ENCODE measurements around the gene PRKCA.

Gene PRKCA

DNA sequence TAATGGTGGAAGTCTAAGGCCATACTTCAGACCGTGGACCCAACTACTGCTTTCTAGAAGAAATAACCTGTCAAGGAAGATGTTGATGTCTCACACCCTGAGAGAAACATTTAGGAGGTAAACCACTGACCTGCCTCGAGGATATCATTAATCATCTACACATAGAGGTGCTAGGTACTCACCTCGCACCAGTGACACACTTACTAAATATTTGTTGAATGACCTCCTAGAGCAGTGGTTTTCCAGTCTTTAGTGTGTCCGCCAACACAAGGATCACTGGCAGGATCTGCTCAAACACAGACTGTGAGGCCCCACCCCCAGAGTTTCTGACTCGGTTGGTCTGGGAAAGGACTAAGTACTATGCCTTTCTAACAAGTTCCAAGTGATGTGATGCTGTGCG, 335.1 kb downstream of the PRKCA start:
- TF ChIP-seq GATA3 (IDR thresholded peaks at IDR 0.05; ENCODE audit: low read depth, low read length) (no peak), GATA2 (IDR thresholded peaks at IDR 0.05; ENCODE audit: low read depth, low read length) (no peak)

DNA sequence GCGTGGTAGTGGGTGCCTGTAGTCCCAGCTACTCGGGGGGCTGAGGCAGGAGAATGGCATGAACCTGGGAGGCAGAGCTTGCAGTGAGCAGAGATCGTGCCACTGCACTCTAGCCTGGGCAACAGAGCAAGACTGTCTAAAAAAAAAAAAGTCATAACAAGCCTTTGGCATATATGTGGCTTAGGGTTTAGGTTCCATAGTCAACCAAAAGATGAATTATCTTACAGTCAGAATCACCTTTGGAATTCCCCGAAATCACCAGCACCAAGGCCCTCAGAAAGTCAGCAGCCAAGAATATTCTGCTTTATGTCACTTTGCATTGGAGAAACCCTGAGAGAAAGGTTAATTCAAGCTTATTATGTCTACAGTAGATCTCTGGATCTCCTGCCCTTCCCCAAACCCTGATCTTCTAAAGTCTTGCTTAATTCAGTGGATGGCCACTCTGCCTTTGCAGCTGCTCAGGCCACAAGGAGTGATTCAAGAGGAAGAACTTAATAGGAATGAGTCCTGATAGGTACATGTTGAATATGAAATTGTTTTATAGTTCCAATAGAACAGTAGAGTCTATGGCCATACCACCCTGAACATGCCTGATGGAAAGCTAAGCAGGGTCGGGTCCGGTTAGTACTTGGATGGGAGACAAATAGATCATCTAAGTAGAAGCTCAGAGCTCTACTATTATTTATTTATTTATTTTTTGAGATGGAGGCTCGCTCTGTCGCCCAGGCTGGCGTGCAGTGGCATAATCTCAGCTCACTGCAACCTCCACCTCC, 336.5 kb downstream of the PRKCA start:
- TF ChIP-seq GATA3 (IDR thresholded peaks at IDR 0.05; ENCODE audit: low read depth, low read length) (no peak), GATA2 (IDR thresholded peaks at IDR 0.05; ENCODE audit: low read depth, low read length) (no peak)

GRCh38 chr17:66643815-66644710, 341.6 kb downstream of the PRKCA start:
- TF ChIP-seq GATA2 (IDR thresholded peaks at IDR 0.05; ENCODE audit: low read depth, low read length) (no peak), GATA3 (IDR thresholded peaks at IDR 0.05; ENCODE audit: low read depth, low read length) (no peak)

DNA sequence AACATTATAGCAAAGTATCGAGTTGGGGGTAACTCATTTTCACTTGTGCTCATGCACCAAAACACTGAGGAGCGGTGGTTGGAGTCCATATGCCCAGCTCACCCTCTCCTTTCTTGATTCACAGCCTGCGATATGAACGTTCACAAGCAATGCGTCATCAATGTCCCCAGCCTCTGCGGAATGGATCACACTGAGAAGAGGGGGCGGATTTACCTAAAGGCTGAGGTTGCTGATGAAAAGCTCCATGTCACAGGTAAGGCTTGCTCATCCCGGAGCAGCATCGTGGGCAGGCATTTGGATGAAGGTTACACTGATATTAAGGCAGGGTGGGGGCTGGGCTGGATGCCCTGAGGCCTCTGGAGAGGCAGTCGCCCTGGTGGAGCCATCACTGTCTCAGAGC, 342.8 kb downstream of the PRKCA start:
- TF ChIP-seq GATA2 (IDR thresholded peaks at IDR 0.05; ENCODE audit: low read depth, low read length) (no peak), GATA3 (IDR thresholded peaks at IDR 0.05; ENCODE audit: low read depth, low read length) (no peak)

DNA sequence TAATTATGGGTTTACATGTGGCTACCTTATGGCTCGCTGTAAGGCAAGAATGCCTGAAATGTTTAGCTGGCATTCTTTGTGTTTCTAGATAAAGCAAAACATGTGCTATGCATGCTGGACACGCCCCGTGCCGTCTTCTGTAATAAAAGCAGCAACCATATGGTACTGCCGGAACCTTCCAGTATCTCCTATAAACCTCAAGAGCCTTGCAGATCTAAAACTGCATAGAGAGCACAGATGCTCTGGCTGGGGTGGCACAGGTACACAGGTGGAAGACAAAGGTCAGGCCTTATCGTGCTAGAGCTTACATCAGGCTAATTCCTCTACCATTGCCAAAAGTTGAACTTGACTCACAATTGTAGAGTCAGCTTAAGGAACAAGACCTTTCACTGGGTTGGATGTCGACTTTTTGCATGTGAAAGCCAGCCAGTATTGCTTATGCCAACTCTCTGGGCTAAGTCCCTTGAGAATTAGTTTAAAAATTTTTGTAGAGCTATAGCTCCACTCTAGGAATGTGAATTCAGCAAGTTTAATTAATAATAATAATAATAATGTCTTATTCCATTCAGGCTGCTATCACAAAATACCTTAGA, 345.1 kb downstream of the PRKCA start:
- TF ChIP-seq GATA3 (IDR thresholded peaks at IDR 0.05; ENCODE audit: low read depth, low read length): no peak
- no peak for TF ChIP-seq GATA2 (IDR thresholded peaks at IDR 0.05; ENCODE audit: low read depth, low read length)

DNA sequence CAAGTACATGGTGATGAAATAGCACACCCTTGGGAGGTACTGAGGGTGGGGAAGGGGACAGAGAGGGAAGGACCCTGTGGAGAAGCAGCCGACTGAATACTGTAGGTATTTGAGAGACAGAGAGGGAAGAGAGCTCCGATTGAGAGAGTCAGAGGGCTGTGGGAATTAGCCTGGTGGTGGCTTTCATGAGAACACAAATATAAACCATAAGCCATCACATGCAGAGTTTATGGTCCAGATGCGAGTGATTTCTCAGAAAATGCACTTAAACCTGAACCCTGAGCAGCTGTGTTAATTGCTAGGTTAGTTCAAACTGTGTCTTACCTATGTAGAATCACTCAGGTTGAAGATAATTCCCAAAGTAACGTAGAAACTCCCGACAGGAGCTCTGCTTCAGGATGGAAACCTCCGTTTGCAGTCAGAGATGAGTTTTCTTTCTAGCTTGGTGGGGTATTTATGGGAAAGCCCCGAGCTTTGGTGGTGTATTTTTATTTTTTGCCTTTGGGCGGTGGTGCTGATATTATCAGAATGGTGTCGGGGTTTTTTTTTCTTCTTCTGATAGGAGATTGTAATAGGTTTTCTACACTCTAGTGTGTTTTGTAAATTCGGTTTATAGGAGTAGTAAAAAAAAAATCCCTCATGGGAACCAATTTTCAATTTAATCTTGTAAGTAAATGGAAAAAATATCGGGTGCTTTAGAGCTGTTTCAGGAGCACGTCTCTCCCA, 347.6 kb downstream of the PRKCA start:
- TF ChIP-seq GATA3 (IDR thresholded peaks at IDR 0.05; ENCODE audit: low read depth, low read length): no peak

DNA sequence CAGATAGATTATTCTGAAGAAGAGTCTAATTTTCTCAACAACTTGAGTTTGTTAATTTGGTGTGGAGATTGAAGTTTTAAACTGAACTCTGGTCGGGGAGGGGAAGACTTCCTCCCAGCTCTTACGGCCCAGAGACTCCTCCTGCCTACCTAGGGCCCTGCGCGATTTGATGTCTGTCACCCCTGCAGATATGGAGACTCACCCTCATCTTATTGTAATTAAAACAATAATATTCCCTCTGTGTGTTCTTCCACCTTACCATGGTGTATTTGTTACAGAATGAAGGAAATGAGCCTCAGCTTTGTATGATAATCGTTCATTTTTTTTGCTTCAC, 348.1 kb downstream of the PRKCA start:
- TF ChIP-seq GATA3 (IDR thresholded peaks at IDR 0.05; ENCODE audit: low read depth, low read length) (no peak), GATA2 (IDR thresholded peaks at IDR 0.05; ENCODE audit: low read depth, low read length) (no peak)

DNA sequence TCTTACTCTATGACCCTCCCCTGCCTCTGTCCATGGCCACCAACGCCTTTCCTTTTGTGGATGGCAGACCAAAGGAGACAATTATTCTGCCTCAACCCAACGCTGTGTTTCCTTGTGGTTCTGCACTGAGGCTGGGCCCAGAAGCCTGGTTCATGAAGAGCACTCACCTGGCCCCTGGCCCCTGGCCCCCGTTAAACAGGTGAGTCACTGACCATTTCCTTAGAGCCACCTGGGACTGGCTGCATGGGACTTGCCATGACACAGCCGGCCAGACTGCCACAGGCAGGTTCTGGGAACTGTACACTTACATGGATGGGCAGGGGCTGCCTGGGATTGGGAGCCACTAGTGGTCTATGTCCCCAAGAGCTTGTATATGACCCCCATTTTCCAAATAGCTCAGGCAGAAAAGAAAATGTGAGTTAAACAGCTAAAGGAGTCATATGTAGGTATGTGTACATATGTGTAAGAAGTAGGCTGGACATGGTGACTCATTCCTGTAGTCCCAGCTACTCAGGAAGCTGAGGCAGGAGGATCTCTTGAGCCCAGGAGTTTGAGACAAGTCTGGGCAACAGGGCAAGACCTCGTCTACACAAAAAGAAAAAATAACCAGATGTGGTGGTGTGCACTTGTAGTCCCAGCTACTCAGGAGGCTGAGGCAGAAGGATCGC, 350.6 kb downstream of the PRKCA start:
- TF ChIP-seq GATA3 (IDR thresholded peaks at IDR 0.05; ENCODE audit: low read depth, low read length): no peak
- no peak for TF ChIP-seq GATA2 (IDR thresholded peaks at IDR 0.05; ENCODE audit: low read depth, low read length)

- TF ChIP-seq GATA2 (IDR thresholded peaks at IDR 0.05; ENCODE audit: low read depth, low read length) (no peak; the same call in 1 of the 2 replicates), GATA3 (IDR thresholded peaks at IDR 0.05; ENCODE audit: low read depth, low read length) (no peak)
Measured at GRCh38 chr17:66654106-66654740, 351.8 kb downstream of the PRKCA start.

DNA sequence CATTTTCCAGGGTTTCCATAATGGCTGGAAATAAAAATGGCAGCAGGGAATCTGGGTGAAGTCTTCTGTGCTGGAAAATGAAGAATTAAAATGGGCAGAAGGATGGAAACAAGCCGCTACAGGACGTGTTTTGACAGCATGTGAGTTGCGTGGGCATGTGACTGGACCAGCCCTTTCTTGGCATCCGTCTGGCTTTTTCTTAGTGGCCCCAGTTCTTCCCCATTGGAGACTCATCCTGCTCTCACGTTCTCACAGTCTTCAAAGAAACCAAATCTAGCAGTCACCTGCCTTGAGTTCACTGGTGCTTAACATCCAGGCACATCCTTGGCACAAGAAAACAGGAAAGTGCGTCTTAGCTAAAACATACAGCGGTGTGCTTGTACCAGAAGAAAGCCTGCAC, 352.4 kb downstream of the PRKCA start:
- TF ChIP-seq GATA2 (IDR thresholded peaks at IDR 0.05; ENCODE audit: low read depth, low read length): no peak
- no peak for TF ChIP-seq GATA3 (IDR thresholded peaks at IDR 0.05; ENCODE audit: low read depth, low read length)

GRCh38 chr17:66655461-66655860, 353.0 kb downstream of the PRKCA start:
- no peak for TF ChIP-seq GATA3 (IDR thresholded peaks at IDR 0.05; ENCODE audit: low read depth, low read length)
- TF ChIP-seq GATA2 (IDR thresholded peaks at IDR 0.05; ENCODE audit: low read depth, low read length): no peak

GRCh38 chr17:66655861-66656260, 353.4 kb downstream of the PRKCA start:
- no peak for TF ChIP-seq GATA3 (IDR thresholded peaks at IDR 0.05; ENCODE audit: low read depth, low read length)
- TF ChIP-seq GATA2 (IDR thresholded peaks at IDR 0.05; ENCODE audit: low read depth, low read length): no peak

All from SH-SY5Y (cell line).